Measurements from ENCODE around the gene MS4A2. TPM values are rescaled to one million over a fixed set of nuclear protein-coding genes. Genes with fewer than 3 reads are reported as not detected.
"Not testable (repeated sequence)": the region's sequence is repeated elsewhere in the genome, so short reads cannot be mapped to it uniquely, and the experiment has no call there.

MS4A2 gene
- total and polyA plus RNA-seq, 2 donors (not counting 1 experiment from before 2014, with no cell fraction given), result not detected

DNA sequence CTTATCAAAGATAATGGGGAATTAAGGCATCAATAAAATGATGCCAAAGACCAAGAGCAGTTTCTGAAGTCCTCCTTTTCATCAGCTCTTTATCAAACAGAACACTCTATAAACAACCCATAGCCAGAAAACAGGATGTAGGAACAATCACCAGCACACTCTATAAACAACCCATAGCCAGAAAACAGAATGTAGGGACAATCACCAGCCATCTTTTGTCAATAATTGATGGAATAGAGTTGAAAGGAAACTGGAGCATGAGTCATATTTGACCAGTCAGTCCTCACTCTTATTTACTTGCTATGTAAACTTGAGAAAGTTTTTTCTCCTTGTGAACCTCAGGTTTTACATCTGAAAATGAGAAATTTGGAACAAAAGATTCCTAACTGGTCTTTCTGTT, 10.0 kb downstream of the MS4A2 start:
- Histone ChIP-seq H2AFZ (ENCODE audit: low read length) (no peak overlapping the region), H3K79me2 (ENCODE audit: control insufficient read depth, insufficient read depth, low read length) (no peaks in the 10 kb centered on the region), H3K4me1 (ENCODE audit: control insufficient read depth, extremely low read depth, insufficient read depth, low read length) (no peaks in the 10 kb centered on the region), H3K36me3 (ENCODE audit: control insufficient read depth, insufficient read depth, low read length) (no peaks in the 10 kb centered on the region), H3K27ac (ENCODE audit: insufficient read depth, low read length) (no peak overlapping the region), H3K27me3 (ENCODE audit: control insufficient read depth, insufficient read depth, low read length) (no peaks in the 10 kb centered on the region), H3K9ac (ENCODE audit: insufficient read depth, low read length) (no peak overlapping the region), H3K4me2 (ENCODE audit: extremely low read depth, insufficient read depth, low read length) (no peak overlapping the region), H3K4me3 (replicated peaks in 1 of 4; ENCODE audit: control extremely low read depth in 1 of 4, insufficient read depth in 1 of 4, low read depth in 3 of 4, low read length in 4 of 4) (no peak overlapping the region), H4K20me1 (ENCODE audit: control insufficient read depth, extremely low read depth, insufficient read depth, low read length) (no peaks in the 10 kb centered on the region), H3K9me3 (ENCODE audit: control insufficient read depth, insufficient read depth, low read depth, low read length) (no peaks in the 10 kb centered on the region)
- DNase-seq (ENCODE audit: low read depth in 2 of 2), result no peak
- TF ChIP-seq, protein P1, sequence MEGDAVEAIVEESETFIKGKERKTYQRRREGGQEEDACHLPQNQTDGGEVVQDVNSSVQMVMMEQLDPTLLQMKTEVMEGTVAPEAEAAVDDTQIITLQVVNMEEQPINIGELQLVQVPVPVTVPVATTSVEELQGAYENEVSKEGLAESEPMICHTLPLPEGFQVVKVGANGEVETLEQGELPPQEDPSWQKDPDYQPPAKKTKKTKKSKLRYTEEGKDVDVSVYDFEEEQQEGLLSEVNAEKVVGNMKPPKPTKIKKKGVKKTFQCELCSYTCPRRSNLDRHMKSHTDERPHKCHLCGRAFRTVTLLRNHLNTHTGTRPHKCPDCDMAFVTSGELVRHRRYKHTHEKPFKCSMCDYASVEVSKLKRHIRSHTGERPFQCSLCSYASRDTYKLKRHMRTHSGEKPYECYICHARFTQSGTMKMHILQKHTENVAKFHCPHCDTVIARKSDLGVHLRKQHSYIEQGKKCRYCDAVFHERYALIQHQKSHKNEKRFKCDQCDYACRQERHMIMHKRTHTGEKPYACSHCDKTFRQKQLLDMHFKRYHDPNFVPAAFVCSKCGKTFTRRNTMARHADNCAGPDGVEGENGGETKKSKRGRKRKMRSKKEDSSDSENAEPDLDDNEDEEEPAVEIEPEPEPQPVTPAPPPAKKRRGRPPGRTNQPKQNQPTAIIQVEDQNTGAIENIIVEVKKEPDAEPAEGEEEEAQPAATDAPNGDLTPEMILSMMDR (conservative IDR thresholded peaks at IDR 0.05 in 1 of 2, IDR thresholded peaks at IDR 0.05 in 1 of 2; ENCODE audit: low read depth in 1 of 2, low read length in 2 of 2), result no peak
- TF ChIP-seq EZH2 (IDR thresholded peaks at IDR 0.05; ENCODE audit: low read length, missing control alignments), result no peak

DNA sequence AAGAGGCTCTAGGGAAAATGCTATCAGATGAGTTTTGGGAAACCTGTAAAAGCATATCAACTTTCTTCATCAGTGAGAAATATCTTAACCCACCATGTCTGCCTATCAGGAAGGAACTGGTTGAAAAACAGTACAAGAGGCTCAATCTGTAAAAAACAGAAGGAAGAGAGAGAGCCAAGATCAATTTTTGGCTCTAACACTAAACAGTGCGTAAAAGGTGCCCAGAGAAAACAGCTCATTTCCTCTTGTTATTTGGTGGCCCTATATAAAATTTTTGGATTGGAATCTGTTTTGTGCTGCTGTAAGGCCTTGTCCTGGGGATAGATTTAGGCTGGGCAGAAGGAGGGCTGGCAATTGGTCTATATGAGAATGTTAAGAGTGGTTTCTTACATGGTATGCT, 12.1 kb downstream of the MS4A2 start:
- Histone ChIP-seq H3K36me3 (ENCODE audit: control insufficient read depth, insufficient read depth, low read length) (no peaks in the 10 kb centered on the region), H3K4me1 (ENCODE audit: control insufficient read depth, extremely low read depth, insufficient read depth, low read length) (no peaks in the 10 kb centered on the region), H3K79me2 (ENCODE audit: control insufficient read depth, insufficient read depth, low read length) (no peaks in the 10 kb centered on the region), H3K4me3 (replicated peaks in 1 of 4; ENCODE audit: control extremely low read depth in 1 of 4, insufficient read depth in 1 of 4, low read depth in 3 of 4, low read length in 4 of 4) (no peak overlapping the region), H3K27me3 (ENCODE audit: control insufficient read depth, insufficient read depth, low read length) (no peaks in the 10 kb centered on the region), H4K20me1 (ENCODE audit: control insufficient read depth, extremely low read depth, insufficient read depth, low read length) (no peaks in the 10 kb centered on the region), H3K9ac (ENCODE audit: insufficient read depth, low read length) (no peak overlapping the region), H3K27ac (ENCODE audit: insufficient read depth, low read length) (no peak overlapping the region), H2AFZ (ENCODE audit: low read length) (no peak overlapping the region), H3K4me2 (ENCODE audit: extremely low read depth, insufficient read depth, low read length) (no peak overlapping the region), H3K9me3 (ENCODE audit: control insufficient read depth, insufficient read depth, low read depth, low read length) (no peaks in the 10 kb centered on the region)
- DNase-seq (ENCODE audit: low read depth in 2 of 2), result no peak
- TF ChIP-seq, protein P1 (conservative IDR thresholded peaks at IDR 0.05 in 1 of 2, IDR thresholded peaks at IDR 0.05 in 1 of 2; ENCODE audit: low read depth in 1 of 2, low read length in 2 of 2), result no peak
- no peak for TF ChIP-seq EZH2 (IDR thresholded peaks at IDR 0.05; ENCODE audit: low read length, missing control alignments)

DNA sequence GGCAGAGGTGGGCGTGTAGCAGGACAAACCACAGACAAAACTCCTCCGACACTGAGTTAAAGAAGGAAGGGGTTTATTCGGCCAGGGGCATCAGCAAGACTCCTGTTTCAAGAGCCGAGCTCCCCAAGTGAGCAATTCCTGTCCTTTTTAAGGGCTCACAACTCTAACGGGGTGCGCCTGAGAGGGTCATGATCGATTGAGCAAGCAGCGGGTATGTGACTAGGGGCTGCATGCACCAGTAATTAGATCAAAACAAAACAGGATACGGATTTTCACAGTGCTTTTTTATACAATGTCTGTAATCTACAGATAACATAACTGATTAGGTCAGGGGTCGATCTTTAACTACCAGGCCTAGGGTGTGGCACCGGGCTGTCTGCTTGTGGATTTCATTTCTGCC, 12.9 kb downstream of the MS4A2 start:
- H4K20me1 ChIP-seq (ENCODE audit: control insufficient read depth, extremely low read depth, insufficient read depth, low read length); H3K36me3 ChIP-seq (ENCODE audit: control insufficient read depth, insufficient read depth, low read length); H3K79me2 ChIP-seq (ENCODE audit: control insufficient read depth, insufficient read depth, low read length); H3K27ac ChIP-seq (ENCODE audit: insufficient read depth, low read length); H2AFZ ChIP-seq (ENCODE audit: low read length); H3K4me2 ChIP-seq (ENCODE audit: extremely low read depth, insufficient read depth, low read length); H3K9ac ChIP-seq (ENCODE audit: insufficient read depth, low read length); H3K4me1 ChIP-seq (ENCODE audit: control insufficient read depth, extremely low read depth, insufficient read depth, low read length); H3K4me3 ChIP-seq (replicated peaks in 1 of 4; ENCODE audit: control extremely low read depth in 1 of 4, insufficient read depth in 1 of 4, low read depth in 3 of 4, low read length in 4 of 4); H3K9me3 ChIP-seq (ENCODE audit: control insufficient read depth, insufficient read depth, low read depth, low read length); H3K27me3 ChIP-seq (ENCODE audit: control insufficient read depth, insufficient read depth, low read length); DNase-seq (ENCODE audit: low read depth in 2 of 2): not testable (repeated sequence)

DNA sequence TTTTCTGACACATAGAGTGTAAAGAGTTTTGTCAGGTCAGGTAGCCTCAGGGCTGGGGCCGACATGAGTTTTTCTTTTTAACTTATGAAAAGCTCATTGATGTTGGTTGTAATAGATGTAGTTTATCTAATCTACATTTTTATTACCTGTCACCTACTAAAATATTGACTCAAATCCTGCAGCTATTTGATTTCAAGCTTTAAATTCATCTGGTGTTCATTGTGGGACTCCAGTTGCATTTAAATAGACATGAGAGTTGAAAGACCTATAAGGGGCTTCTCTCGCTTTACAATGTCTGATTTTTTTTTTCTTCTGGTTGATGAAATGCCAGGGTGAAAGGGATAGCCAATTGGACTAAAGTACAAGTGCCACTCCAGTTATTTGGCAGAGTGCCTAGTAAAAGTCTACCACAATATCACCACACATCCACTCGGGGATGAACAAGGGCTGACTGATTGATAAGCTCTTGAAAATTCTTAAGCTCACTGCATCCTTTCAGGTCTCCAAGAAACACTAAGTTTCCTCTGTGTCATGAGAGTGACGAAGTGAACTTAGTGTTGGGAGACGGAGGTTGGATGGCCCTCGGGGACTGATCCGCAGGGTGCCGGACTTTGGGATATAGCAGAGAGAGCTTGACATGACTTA, 16.1 kb downstream of the MS4A2 start:
- not testable (repeated sequence) for H3K4me3 ChIP-seq (replicated peaks in 1 of 4; ENCODE audit: control extremely low read depth in 1 of 4, insufficient read depth in 1 of 4, low read depth in 3 of 4, low read length in 4 of 4); H3K36me3 ChIP-seq (ENCODE audit: control insufficient read depth, insufficient read depth, low read length); H3K79me2 ChIP-seq (ENCODE audit: control insufficient read depth, insufficient read depth, low read length); H3K27me3 ChIP-seq (ENCODE audit: control insufficient read depth, insufficient read depth, low read length); H3K4me2 ChIP-seq (ENCODE audit: extremely low read depth, insufficient read depth, low read length); H3K9me3 ChIP-seq (ENCODE audit: control insufficient read depth, insufficient read depth, low read depth, low read length); DNase-seq (ENCODE audit: low read depth in 2 of 2); H2AFZ ChIP-seq (ENCODE audit: low read length); H3K9ac ChIP-seq (ENCODE audit: insufficient read depth, low read length); H3K27ac ChIP-seq (ENCODE audit: insufficient read depth, low read length); H3K4me1 ChIP-seq (ENCODE audit: control insufficient read depth, extremely low read depth, insufficient read depth, low read length); H4K20me1 ChIP-seq (ENCODE audit: control insufficient read depth, extremely low read depth, insufficient read depth, low read length)

DNA sequence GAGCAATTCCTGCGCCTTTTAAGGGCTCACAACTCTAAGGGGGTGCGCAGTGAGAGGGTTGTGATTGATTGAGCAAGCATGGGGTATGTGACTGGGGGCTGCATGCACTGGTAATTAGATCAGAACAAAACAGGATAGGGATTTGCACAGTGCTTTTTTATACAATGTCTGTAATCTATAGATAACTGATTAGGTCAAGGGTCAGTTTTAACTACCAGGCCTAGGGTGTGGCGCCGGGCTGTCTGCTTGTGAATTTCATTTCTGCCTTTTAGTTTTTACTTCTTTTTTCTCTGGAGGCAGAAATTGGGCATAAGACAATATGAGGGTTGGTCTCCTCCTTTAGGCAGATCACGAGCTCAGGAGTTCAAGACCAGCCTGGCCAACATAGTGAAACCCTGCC, 20.2 kb downstream of the MS4A2 start:
- H3K36me3 ChIP-seq (ENCODE audit: control insufficient read depth, insufficient read depth, low read length); H3K27ac ChIP-seq (ENCODE audit: insufficient read depth, low read length); H3K4me2 ChIP-seq (ENCODE audit: extremely low read depth, insufficient read depth, low read length); H3K4me3 ChIP-seq (replicated peaks in 1 of 4; ENCODE audit: control extremely low read depth in 1 of 4, insufficient read depth in 1 of 4, low read depth in 3 of 4, low read length in 4 of 4); H2AFZ ChIP-seq (ENCODE audit: low read length); H3K4me1 ChIP-seq (ENCODE audit: control insufficient read depth, extremely low read depth, insufficient read depth, low read length); H3K27me3 ChIP-seq (ENCODE audit: control insufficient read depth, insufficient read depth, low read length); DNase-seq (ENCODE audit: low read depth in 2 of 2); H3K79me2 ChIP-seq (ENCODE audit: control insufficient read depth, insufficient read depth, low read length); H4K20me1 ChIP-seq (ENCODE audit: control insufficient read depth, extremely low read depth, insufficient read depth, low read length); H3K9ac ChIP-seq (ENCODE audit: insufficient read depth, low read length); H3K9me3 ChIP-seq (ENCODE audit: control insufficient read depth, insufficient read depth, low read depth, low read length): not testable (repeated sequence)

Data from fibroblast of lung (primary cell).